ENCODE measurements around the gene UIMC1. TPM values are rescaled to one million over a fixed set of nuclear protein-coding genes. Genes with fewer than 3 reads are reported as not detected.
"Not testable (repeated sequence)": the region's sequence is repeated elsewhere in the genome, so short reads cannot be mapped to it uniquely, and the experiment has no call there.

UIMC1 gene
- total and polyA plus RNA-seq, 2 experiments from 2014 or later = 12.6 to 28.2 TPM

- no peak overlapping the region for H3K4me2 ChIP-seq
- no peaks in the 10 kb centered on the region for H3K79me2 ChIP-seq
- no peaks in the 10 kb centered on the region for H3K9me2 ChIP-seq (replicated peaks; ENCODE audit: insufficient read depth)
- no peaks in the 10 kb centered on the region for H3K4me1 ChIP-seq (ENCODE audit: insufficient read depth)
- no peak overlapping the region for H3K27ac ChIP-seq
- no peaks in the 10 kb centered on the region for H3K36me3 ChIP-seq (replicated peaks; ENCODE audit: insufficient read depth, low read depth)
- no peaks in the 10 kb centered on the region for H3K9me3 ChIP-seq (ENCODE audit: low read depth)
- no peak for DNase-seq (ENCODE audit: low spot score)
- TF ChIP-seq EZH2phosphoT487 (IDR thresholded peaks at IDR 0.05; ENCODE audit: low read depth, severe bottlenecking, unreplicated experiment) (no peak), EZH2 (IDR thresholded peaks at IDR 0.05; ENCODE audit: borderline replicate concordance) (no peak), CTCF (IDR thresholded peaks at IDR 0.05; ENCODE audit: poor library complexity) (no peak)
- no peaks in the 10 kb centered on the region for H4K20me1 ChIP-seq (ENCODE audit: insufficient read depth, poor library complexity, severe bottlenecking)
- no peak overlapping the region for H2AFZ ChIP-seq
- H3K27me3 ChIP-seq = peaks cover 3% of the 10 kb centered on the region
- WGBS (ENCODE audit: low lambda C conversion rate, missing lambda C conversion rate) = 84% methylated on average over 20 of the region's 20 CpGs
- H3K4me3 ChIP-seq = no peak overlapping the region
Observed at GRCh38 chr5:176874198-176874780, 132.3 kb downstream of the UIMC1 start.

- Histone ChIP-seq H3K27me3 (peaks cover 3% of the 10 kb centered on the region), H3K9me2 (replicated peaks; ENCODE audit: insufficient read depth) (no peaks in the 10 kb centered on the region), H4K20me1 (ENCODE audit: insufficient read depth, poor library complexity, severe bottlenecking) (no peaks in the 10 kb centered on the region), H3K4me2 (no peak overlapping the region), H3K9me3 (ENCODE audit: low read depth) (no peaks in the 10 kb centered on the region), H3K79me2 (no peaks in the 10 kb centered on the region), H3K4me3 (no peak overlapping the region), H3K4me1 (ENCODE audit: insufficient read depth) (no peaks in the 10 kb centered on the region), H2AFZ (no peak overlapping the region), H3K36me3 (replicated peaks; ENCODE audit: insufficient read depth, low read depth) (no peaks in the 10 kb centered on the region), H3K27ac (no peak overlapping the region)
- 61% methylated on average over 16 of the region's 16 CpGs for WGBS (ENCODE audit: low lambda C conversion rate, missing lambda C conversion rate)
- no peak for DNase-seq (ENCODE audit: low spot score)
- TF ChIP-seq EZH2 (IDR thresholded peaks at IDR 0.05; ENCODE audit: borderline replicate concordance) = no peak
- TF ChIP-seq CTCF (IDR thresholded peaks at IDR 0.05; ENCODE audit: poor library complexity) = no peak
- no peak for TF ChIP-seq EZH2phosphoT487 (IDR thresholded peaks at IDR 0.05; ENCODE audit: low read depth, severe bottlenecking, unreplicated experiment)
Observed at GRCh38 chr5:176873541-176874172, 132.9 kb downstream of the UIMC1 start.

- not testable (repeated sequence) for H3K36me3 ChIP-seq (replicated peaks; ENCODE audit: insufficient read depth, low read depth); H3K4me1 ChIP-seq (ENCODE audit: insufficient read depth); H3K4me3 ChIP-seq; H3K27ac ChIP-seq; H2AFZ ChIP-seq; H3K79me2 ChIP-seq; H3K9me2 ChIP-seq (replicated peaks; ENCODE audit: insufficient read depth); H3K4me2 ChIP-seq; H4K20me1 ChIP-seq (ENCODE audit: insufficient read depth, poor library complexity, severe bottlenecking); H3K9me3 ChIP-seq (ENCODE audit: low read depth); DNase-seq (ENCODE audit: low spot score); H3K27me3 ChIP-seq
- 77% methylated on average over 2 of the region's 2 CpGs for whole genome bisulfite sequencing (ENCODE audit: low lambda C conversion rate, missing lambda C conversion rate)
Observed at GRCh38 chr5:176873011-176873410, 133.6 kb downstream of the UIMC1 start.

- H4K20me1 ChIP-seq (ENCODE audit: insufficient read depth, poor library complexity, severe bottlenecking); H3K79me2 ChIP-seq: not testable (repeated sequence)
- no CpG with 5 or more reads among the region's 2 CpGs for WGBS (ENCODE audit: low lambda C conversion rate, missing lambda C conversion rate)
Observed at GRCh38 chr5:176872586-176872985, 134.0 kb downstream of the UIMC1 start.

GRCh38 chr5:176870644-176871043 is 135.9 kb downstream of the UIMC1 start:
- WGBS (ENCODE audit: low lambda C conversion rate, missing lambda C conversion rate) = 83% methylated on average over 4 of the region's 10 CpGs
- H3K36me3 ChIP-seq (replicated peaks; ENCODE audit: insufficient read depth, low read depth) = not testable (repeated sequence)

More at GRCh38 chr5:176872586-176872985, 134.0 kb downstream of the UIMC1 start:
- H3K36me3 ChIP-seq (replicated peaks; ENCODE audit: insufficient read depth, low read depth); H3K9me2 ChIP-seq (replicated peaks; ENCODE audit: insufficient read depth); H3K4me3 ChIP-seq; H3K4me1 ChIP-seq (ENCODE audit: insufficient read depth); H3K4me2 ChIP-seq; H2AFZ ChIP-seq; DNase-seq (ENCODE audit: low spot score); H3K9me3 ChIP-seq (ENCODE audit: low read depth); H3K27ac ChIP-seq; H3K27me3 ChIP-seq: not testable (repeated sequence)

More at GRCh38 chr5:176870644-176871043, 135.9 kb downstream of the UIMC1 start:
- not testable (repeated sequence) for H3K27ac ChIP-seq; H3K4me3 ChIP-seq; H3K9me2 ChIP-seq (replicated peaks; ENCODE audit: insufficient read depth); H3K9me3 ChIP-seq (ENCODE audit: low read depth); H3K79me2 ChIP-seq; H4K20me1 ChIP-seq (ENCODE audit: insufficient read depth, poor library complexity, severe bottlenecking); H3K4me1 ChIP-seq (ENCODE audit: insufficient read depth); H2AFZ ChIP-seq; H3K4me2 ChIP-seq; DNase-seq (ENCODE audit: low spot score)
- peaks cover 20% of the 10 kb centered on the region for H3K27me3 ChIP-seq
